Head of caudate nucleus (tissue), 42 donors: ENCODE results near the gene GPLD1.
"Not testable (repeated sequence)": the region's sequence is repeated elsewhere in the genome, so short reads cannot be mapped to it uniquely, and the experiment has no call there.

Experiments used
- DNase-seq, 42 donors: peaks; one replicate each; pipeline versions ENCODE4 v3.0.0 to v3.0.0-alpha.2; 2020 to 2021; ENCODE audit warnings: mixed read lengths in 7 of 42
- intact Hi-C: fragments of 100-400 bp; cut with DNase I; formaldehyde crosslinking; loops from one replicate; pipeline ENCODE4 v1.15.0; 2022

GPLD1 gene

GRCh38 chr6:24394780-24395437, 94.5 kb downstream of the GPLD1 start:
- no peak for DNase-seq
- intact Hi-C loops: loop anchor here (10.0 kb wide), 1 partner anchor 110 kb away; no protein-coding TSS in a partner anchor

GRCh38 chr6:24394061-24394779, 95.2 kb downstream of the GPLD1 start:
- no peak for DNase-seq
- intact Hi-C loops: loop anchor here (10.0 kb wide), 1 partner anchor 109 kb away; no protein-coding TSS in a partner anchor

DNA sequence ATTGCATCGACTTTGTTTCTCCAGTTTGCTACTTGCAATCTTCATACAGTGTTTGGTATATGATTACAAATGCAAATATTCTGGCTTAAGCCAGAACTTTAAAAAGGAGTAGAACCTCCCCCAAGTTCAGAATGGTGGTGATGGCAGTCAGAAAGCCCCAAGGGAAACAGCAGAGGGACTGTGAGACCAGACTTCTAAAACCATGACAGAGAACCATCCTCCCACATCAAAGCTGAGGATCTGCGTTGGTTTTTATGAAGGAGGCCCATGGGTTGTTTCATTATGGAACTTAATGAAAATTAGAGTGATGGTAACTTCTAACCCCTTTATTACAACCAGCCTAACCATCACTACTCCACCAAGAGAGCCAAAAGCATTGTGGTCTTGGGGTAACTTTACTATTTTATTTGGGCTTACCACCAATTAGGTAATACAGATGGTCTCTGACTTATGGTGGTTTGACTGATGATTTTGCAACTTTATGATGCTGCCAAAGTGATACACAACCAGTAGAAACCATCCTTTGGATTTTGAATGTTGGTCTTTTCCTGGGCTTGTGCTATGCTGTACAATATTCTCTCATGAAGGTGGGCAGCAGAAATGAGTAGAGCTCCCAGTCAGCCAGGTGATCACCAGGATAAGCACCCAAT, 97.5 kb downstream of the GPLD1 start:
- intact Hi-C loops: loop anchor here (10.0 kb wide), 1 partner anchor 107 kb away; no protein-coding TSS in a partner anchor
- no peak for DNase-seq

- no peak for DNase-seq
- intact Hi-C loops: loop anchor here (10.0 kb wide), 1 partner anchor 106 kb away; no protein-coding TSS in a partner anchor
Measured at GRCh38 chr6:24391208-24391607, 98.2 kb downstream of the GPLD1 start.

GRCh38 chr6:24387818-24388217, 101.6 kb downstream of the GPLD1 start:
- intact Hi-C loops: no loop called here
- DNase-seq: no peak

DNA sequence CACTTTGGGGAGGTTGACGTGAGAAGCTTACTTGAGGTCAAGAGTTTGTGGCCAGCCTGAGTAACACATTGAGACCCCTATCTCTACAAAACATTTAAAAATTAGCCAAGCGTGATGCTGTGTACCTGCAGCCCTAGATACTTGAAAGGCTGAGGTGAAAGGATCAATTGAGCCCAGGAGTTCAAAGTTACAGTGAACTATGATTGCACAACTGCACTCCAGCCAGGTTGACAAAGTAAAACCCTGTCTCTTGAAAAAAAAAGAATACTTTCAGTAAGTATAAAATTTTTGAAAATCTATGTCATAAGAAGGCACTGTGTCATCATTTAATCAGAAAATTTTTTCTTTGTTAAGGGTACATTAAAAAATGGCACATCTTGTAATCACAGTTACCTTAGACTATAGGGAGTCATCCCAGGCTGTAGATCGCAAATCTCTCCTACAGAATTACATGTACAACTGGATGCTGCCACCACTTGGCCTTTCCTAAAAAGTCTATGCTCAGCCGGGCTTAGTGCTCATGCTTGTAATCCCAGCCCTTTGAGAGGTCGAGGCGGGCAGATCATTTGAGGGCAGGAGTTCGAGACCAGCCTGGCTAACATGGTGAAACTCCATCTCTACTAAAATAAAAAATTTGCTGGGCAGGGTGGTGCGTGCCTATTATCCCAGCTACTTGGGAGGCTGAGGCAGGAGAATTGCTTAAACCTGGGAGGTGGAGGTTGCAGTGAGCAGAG, 103.7 kb downstream of the GPLD1 start:
- DNase-seq: no peak
- intact Hi-C loops: no loop called here

- intact Hi-C loops, DNase-seq: not testable (repeated sequence)
Measured at GRCh38 chr6:24384369-24385130, 104.8 kb downstream of the GPLD1 start.

DNA sequence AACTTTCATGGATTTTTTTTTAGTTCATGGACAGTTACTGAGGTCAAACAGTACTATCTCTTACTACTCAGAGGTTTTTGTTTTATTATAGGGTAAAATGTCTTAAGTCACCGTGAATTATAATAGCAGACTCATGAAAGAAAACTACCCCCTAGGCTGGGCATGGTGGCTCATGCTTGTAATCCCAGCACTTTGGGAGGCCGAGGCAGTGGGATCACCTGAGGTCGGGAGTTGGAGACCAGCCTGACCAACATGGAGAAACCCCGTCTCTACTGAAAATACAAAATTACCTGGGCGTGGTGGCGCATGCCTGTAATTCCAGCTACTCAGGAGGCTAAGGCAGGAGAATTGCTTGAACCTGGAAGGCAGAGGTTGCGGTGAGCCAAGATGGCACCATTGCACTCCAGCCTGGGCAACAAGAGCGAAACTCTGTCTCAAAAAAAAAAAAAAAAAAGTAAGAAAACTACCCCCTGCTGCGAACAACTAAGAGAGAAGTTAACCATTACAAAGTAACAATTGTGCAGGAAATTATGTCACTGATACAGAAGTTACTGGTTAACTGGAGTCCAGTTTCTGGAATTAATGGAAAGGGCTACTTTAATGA, 106.4 kb downstream of the GPLD1 start:
- intact Hi-C loops, DNase-seq: not testable (repeated sequence)

- intact Hi-C loops: no loop called here
- DNase-seq: no peak
Measured at GRCh38 chr6:24382220-24382540, 107.2 kb downstream of the GPLD1 start.

GRCh38 chr6:24381476-24382219, 107.7 kb downstream of the GPLD1 start:
- intact Hi-C loops: no loop called here

DNA sequence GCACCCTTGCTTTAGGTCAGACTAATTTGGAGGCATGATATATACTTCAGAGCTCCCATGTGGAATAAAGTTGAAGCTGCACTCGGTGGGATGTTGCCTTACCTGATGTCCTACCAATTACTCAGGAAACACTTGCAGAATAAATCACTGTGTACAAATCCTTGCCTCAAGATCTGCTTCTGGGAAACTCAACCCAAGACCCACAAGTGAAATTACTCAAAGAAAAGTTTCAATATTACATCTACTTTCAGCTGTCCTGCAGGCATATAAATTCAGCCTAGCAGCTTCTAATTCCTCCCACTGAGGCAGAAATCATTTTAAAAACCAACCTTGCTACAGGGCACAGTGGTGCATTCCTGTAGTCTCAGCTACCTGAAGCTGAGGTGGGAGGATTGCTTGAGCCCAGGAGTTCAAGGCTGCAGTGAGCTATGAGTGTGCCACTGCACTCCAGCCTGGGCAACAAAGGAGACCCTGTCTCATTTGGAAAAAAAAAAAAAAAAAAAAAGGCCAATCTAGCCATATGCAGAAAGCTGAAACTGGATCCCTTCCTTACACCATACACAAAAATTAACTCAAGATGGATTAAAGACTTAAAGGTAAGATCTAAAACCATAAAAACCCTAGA, 110.8 kb downstream of the GPLD1 start:
- intact Hi-C loops: no loop called here
- DNase-seq: no peak

More at GRCh38 chr6:24381476-24382219, 107.7 kb downstream of the GPLD1 start:
- DNase-seq: no peak
